OCI-LY1 (cell line): ENCODE measurements around the gene CFAP53.

Experiments
- H2AFZ ChIP-seq: fragments of 200-600 bp; sonication (generic), shearing (Covaris generic); 2 replicates; pipeline ENCODE4 v1.6.0; 2014; ENCODE audit warnings: antibody characterized with exemption, mild to moderate bottlenecking, low read length
- H3F3A ChIP-seq: fragments of 200-600 bp; sonication (generic), shearing (Covaris generic); 2 replicates; pipeline ENCODE4 v1.6.0; 2014; ENCODE audit warnings: mild to moderate bottlenecking, antibody characterized with exemption, low read length, moderate library complexity; ENCODE audit not compliant: insufficient read depth
- H3K27ac ChIP-seq: fragments of 200-600 bp; sonication (generic); 2 replicates; pipeline ENCODE4 v1.5.1; 2014; ENCODE audit warnings: low read length, mixed run types, mild to moderate bottlenecking, low read depth; ENCODE audit not compliant: poor library complexity, severe bottlenecking
- H3K27me3 ChIP-seq: fragments of 200-600 bp; sonication (generic); 2 replicates; pipeline ENCODE4 v1.6.0; 2014; ENCODE audit warnings: antibody characterized with exemption, mild to moderate bottlenecking, low read length, moderate library complexity; ENCODE audit not compliant: insufficient read depth
- H3K36me3 ChIP-seq: fragments of 200-600 bp; sonication (generic); 2 replicates; pipeline ENCODE4 v1.6.1; 2014; ENCODE audit warnings: mild to moderate bottlenecking, antibody characterized with exemption, low read length, moderate library complexity, mixed read lengths; ENCODE audit not compliant: insufficient read depth
- H3K4me1 ChIP-seq: fragments of 200-600 bp; sonication (generic); 2 replicates; pipeline ENCODE4 v1.5.1; 2014; ENCODE audit warnings: mild to moderate bottlenecking, low read length, moderate library complexity; ENCODE audit not compliant: insufficient read depth, severe bottlenecking
- H3K4me2 ChIP-seq: fragments of 200-600 bp; sonication (generic), shearing (Covaris generic); 2 replicates; pipeline ENCODE4 v1.6.1; 2014; ENCODE audit warnings: low read length
- H3K4me3 ChIP-seq: fragments of 200-600 bp; sonication (generic); 2 replicates; pipeline ENCODE4 v1.5.1; 2014; ENCODE audit warnings: low read length, low read depth, mild to moderate bottlenecking, mixed read lengths; ENCODE audit not compliant: poor library complexity, severe bottlenecking
- H3K79me2 ChIP-seq: fragments of 200-600 bp; shearing (Covaris generic); 2 replicates; pipeline ENCODE4 v1.6.1; 2016; ENCODE audit warnings: mixed run types, low read length, mixed read lengths; ENCODE audit not compliant: insufficient read depth
- H3K9ac ChIP-seq: fragments of 200-600 bp; sonication (generic), shearing (Covaris generic); 2 replicates; pipeline ENCODE4 v1.6.1; 2014; ENCODE audit warnings: mild to moderate bottlenecking, low read length, mixed read lengths
- H3K9me2 ChIP-seq: fragments of 200-600 bp; sonication (generic), shearing (Covaris generic); 2 replicates; pipeline ENCODE4 v1.6.1; 2014; ENCODE audit warnings: low read depth, mild to moderate bottlenecking, low read length, mixed read lengths
- H3K9me3 ChIP-seq: fragments of 200-600 bp; shearing (Covaris generic); 2 replicates; pipeline ENCODE4 v1.6.1; 2014; ENCODE audit warnings: low read length, mixed read lengths
- H4K20me1 ChIP-seq: fragments of 200-600 bp; sonication (generic), shearing (Covaris generic); 2 replicates; pipeline ENCODE4 v1.6.0; 2016; ENCODE audit warnings: mild to moderate bottlenecking, low read length; ENCODE audit not compliant: insufficient read depth
- CTCF ChIP-seq: fragments of 200-600 bp; sonication (generic), shearing (Covaris generic); IDR thresholded peaks from 2 replicates; pipeline ENCODE4 v1.5.1; 2017; ENCODE audit warnings: mild to moderate bottlenecking, antibody characterized with exemption, low read length, moderate library complexity, mixed read lengths
- EZH2 ChIP-seq: fragments of 200-600 bp; sonication (generic), shearing (Covaris generic); IDR thresholded peaks from 2 replicates; pipeline ENCODE4 v1.8.0; 2017; ENCODE audit warnings: borderline replicate concordance, mixed run types, mild to moderate bottlenecking, antibody characterized with exemption, low read length, moderate library complexity, mixed read lengths

Gene CFAP53

GRCh38 chr18:50313031-50313607 is 46.8 kb upstream of the CFAP53 start:
- no peak overlapping the region for H3K9ac ChIP-seq

GRCh38 chr18:50312296-50313030 is 46.2 kb upstream of the CFAP53 start:
- Histone ChIP-seq H4K20me1 (no peaks in the 10 kb centered on the region), H3K4me2 (peak overlapping the region; percentile 32)
- TF ChIP-seq EZH2 = no peak
- no peak for TF ChIP-seq CTCF

More at GRCh38 chr18:50313031-50313607, 46.8 kb upstream of the CFAP53 start:
- H3K79me2 ChIP-seq = no peaks in the 10 kb centered on the region
- peak overlapping the region; percentile 82 for H3K27ac ChIP-seq
- H4K20me1 ChIP-seq = no peaks in the 10 kb centered on the region
- H3K9me3 ChIP-seq = 0 out of 2 replicates have a peak, but pooled peaks cover 2% of the 10 kb centered on the region
- TF ChIP-seq EZH2 (no peak), CTCF (no peak)
- peaks cover 9% of the 10 kb centered on the region for H3F3A ChIP-seq
- no peaks in the 10 kb centered on the region for H3K27me3 ChIP-seq
- no peaks in the 10 kb centered on the region for H3K9me2 ChIP-seq
- peaks cover 60% of the 10 kb centered on the region for H3K4me1 ChIP-seq
- no peaks in the 10 kb centered on the region for H3K36me3 ChIP-seq
- no peak overlapping the region for H3K4me3 ChIP-seq
- H2AFZ ChIP-seq = no peak overlapping the region
- peak overlapping the region; percentile 32; the same call in 1 of the 2 replicates for H3K4me2 ChIP-seq

GRCh38 chr18:50311650-50312049 is 45.4 kb upstream of the CFAP53 start:
- Histone ChIP-seq H3K79me2 (no peaks in the 10 kb centered on the region), H3K4me3 (no peak overlapping the region), H3K36me3 (no peaks in the 10 kb centered on the region), H3K9me3 (0 out of 2 replicates have a peak, but pooled peaks cover under 1% of the 10 kb centered on the region), H3K27ac (peak overlapping the region; percentile 82), H3K9ac (no peak overlapping the region; the same call in 1 of the 2 replicates), H3K9me2 (no peaks in the 10 kb centered on the region), H3K27me3 (no peaks in the 10 kb centered on the region), H3K4me1 (peaks cover 71% of the 10 kb centered on the region), H3K4me2 (peak overlapping the region; percentile 32; the same call in 1 of the 2 replicates), H3F3A (peaks cover 9% of the 10 kb centered on the region), H4K20me1 (no peaks in the 10 kb centered on the region), H2AFZ (no peak overlapping the region)
- TF ChIP-seq CTCF = no peak
- TF ChIP-seq EZH2 = no peak

More at GRCh38 chr18:50312296-50313030, 46.2 kb upstream of the CFAP53 start:
- no peak overlapping the region for H2AFZ ChIP-seq
- H3K4me1 ChIP-seq = peaks cover 65% of the 10 kb centered on the region
- peaks cover 9% of the 10 kb centered on the region for H3F3A ChIP-seq
- no peak overlapping the region for H3K4me3 ChIP-seq
- no peaks in the 10 kb centered on the region for H3K27me3 ChIP-seq
- H3K27ac ChIP-seq = peak overlapping the region; percentile 82
- no peaks in the 10 kb centered on the region for H3K79me2 ChIP-seq
- H3K9ac ChIP-seq = peak overlapping the region; percentile 4; the same call in 1 of the 2 replicates
- no peaks in the 10 kb centered on the region for H3K9me2 ChIP-seq
- H3K36me3 ChIP-seq = no peaks in the 10 kb centered on the region
- 0 out of 2 replicates have a peak, but pooled peaks cover 2% of the 10 kb centered on the region for H3K9me3 ChIP-seq
